MG63 (cell line): ENCODE results near the gene DNASE1. TPM values are rescaled to one million over a fixed set of nuclear protein-coding genes. Genes with fewer than 3 reads are reported as not detected.

Experiments
- DNase-seq: peaks from one replicate; pipeline ENCODE4 v3.0.0-alpha.2; 2020
- H3K27me3 ChIP-seq: fragments of 250-450 bp; sonication (Bioruptor Pico); 2 replicates; pipeline ENCODE4 v1.5.1; 2020; ENCODE audit warnings: mild to moderate bottlenecking, moderate library complexity
- H3K36me3 ChIP-seq: fragments of 250-450 bp; sonication (Bioruptor Pico); 2 replicates; pipeline ENCODE4 v1.5.1; 2020; ENCODE audit warnings: mild to moderate bottlenecking, moderate library complexity
- H3K4me3 ChIP-seq: fragments of 250-450 bp; sonication (Bioruptor Pico); 2 replicates; pipeline ENCODE4 v1.5.1; 2020; ENCODE audit warnings: mild to moderate bottlenecking, moderate library complexity
- H3K9me3 ChIP-seq: fragments of 250-450 bp; sonication (Bioruptor Pico); 2 replicates; pipeline ENCODE4 v1.5.1; 2020; ENCODE audit warnings: mild to moderate bottlenecking, moderate library complexity
- total RNA-seq: library from RNA; depleted of rRNA; stranded (reverse); fragments of >200 nt; shearing (Covaris generic); gene quantifications from 2 replicates; pipeline ENCODE4 v1.2.3, GENCODE V29; 2014; ENCODE audit warnings: low replicate concordance

DNASE1 gene
- total RNA-seq, 1 experiment from 2014 or later: 17.8 TPM

- H3K36me3 ChIP-seq: peaks cover 92% of the 10 kb centered on the region
- no peak for DNase-seq
- H3K4me3 ChIP-seq: no peak overlapping the region
- no peaks in the 10 kb centered on the region for H3K9me3 ChIP-seq
- H3K27me3 ChIP-seq: no peaks in the 10 kb centered on the region
These were observed 19.3 kb downstream of the DNASE1 start for GRCh38 chr16:3673676-3674377.

- DNase-seq: no peak
- peaks cover 94% of the 10 kb centered on the region for H3K36me3 ChIP-seq
- no peaks in the 10 kb centered on the region for H3K27me3 ChIP-seq
- H3K4me3 ChIP-seq: no peak overlapping the region
- no peaks in the 10 kb centered on the region for H3K9me3 ChIP-seq
These were observed 20.2 kb downstream of the DNASE1 start for GRCh38 chr16:3674513-3675295.

- Histone ChIP-seq H3K4me3 (no peak overlapping the region), H3K27me3 (no peaks in the 10 kb centered on the region), H3K9me3 (no peaks in the 10 kb centered on the region), H3K36me3 (peaks cover 95% of the 10 kb centered on the region)
- no peak for DNase-seq
These were observed 21.2 kb downstream of the DNASE1 start for GRCh38 chr16:3675601-3676130.

- H3K4me3 ChIP-seq: no peak overlapping the region
- peaks cover 95% of the 10 kb centered on the region for H3K36me3 ChIP-seq
- no peaks in the 10 kb centered on the region for H3K9me3 ChIP-seq
- DNase-seq: no peak
- H3K27me3 ChIP-seq: no peaks in the 10 kb centered on the region
These were observed 23.5 kb downstream of the DNASE1 start for GRCh38 chr16:3677994-3678393.

- H3K4me3 ChIP-seq: no peak overlapping the region
- H3K9me3 ChIP-seq: no peaks in the 10 kb centered on the region
- no peak for DNase-seq
- H3K36me3 ChIP-seq: peaks cover 90% of the 10 kb centered on the region
- no peaks in the 10 kb centered on the region for H3K27me3 ChIP-seq
These were observed 26.7 kb downstream of the DNASE1 start for GRCh38 chr16:3681206-3681605.

GRCh38 chr16:3687021-3687420 lies 32.5 kb downstream of the DNASE1 start:
- no peaks in the 10 kb centered on the region for H3K9me3 ChIP-seq
- no peak for DNase-seq
- H3K36me3 ChIP-seq: peaks cover 81% of the 10 kb centered on the region
- no peak overlapping the region for H3K4me3 ChIP-seq
- H3K27me3 ChIP-seq: no peaks in the 10 kb centered on the region

- H3K9me3 ChIP-seq: no peaks in the 10 kb centered on the region
- H3K27me3 ChIP-seq: no peaks in the 10 kb centered on the region
- no peak for DNase-seq
- peaks cover 76% of the 10 kb centered on the region for H3K36me3 ChIP-seq
- H3K4me3 ChIP-seq: no peak overlapping the region
These were observed 33.3 kb downstream of the DNASE1 start for GRCh38 chr16:3687792-3688191.

GRCh38 chr16:3689731-3690130 lies 35.2 kb downstream of the DNASE1 start:
- Histone ChIP-seq H3K27me3 (no peaks in the 10 kb centered on the region), H3K4me3 (no peak overlapping the region), H3K9me3 (no peaks in the 10 kb centered on the region), H3K36me3 (peaks cover 77% of the 10 kb centered on the region)
- no peak for DNase-seq

- peak; percentile 89 for DNase-seq
- Histone ChIP-seq H3K36me3 (peaks cover 75% of the 10 kb centered on the region), H3K27me3 (no peaks in the 10 kb centered on the region), H3K4me3 (no peak overlapping the region), H3K9me3 (no peaks in the 10 kb centered on the region)
These were observed 36.0 kb downstream of the DNASE1 start for GRCh38 chr16:3690470-3690928.

- Histone ChIP-seq H3K27me3 (no peaks in the 10 kb centered on the region), H3K9me3 (no peaks in the 10 kb centered on the region), H3K36me3 (peaks cover 75% of the 10 kb centered on the region), H3K4me3 (no peak overlapping the region)
- DNase-seq: no peak
These were observed 36.7 kb downstream of the DNASE1 start for GRCh38 chr16:3690980-3691720.

GRCh38 chr16:3691761-3692160 lies 37.3 kb downstream of the DNASE1 start:
- H3K9me3 ChIP-seq: no peaks in the 10 kb centered on the region
- H3K36me3 ChIP-seq: peaks cover 73% of the 10 kb centered on the region
- no peaks in the 10 kb centered on the region for H3K27me3 ChIP-seq
- H3K4me3 ChIP-seq: no peak overlapping the region
- no peak for DNase-seq

GRCh38 chr16:3694051-3694450 lies 39.6 kb downstream of the DNASE1 start:
- no peaks in the 10 kb centered on the region for H3K9me3 ChIP-seq
- H3K27me3 ChIP-seq: no peaks in the 10 kb centered on the region
- no peak for DNase-seq
- H3K36me3 ChIP-seq: peaks cover 55% of the 10 kb centered on the region
- H3K4me3 ChIP-seq: no peak overlapping the region

GRCh38 chr16:3695610-3696369 lies 41.3 kb downstream of the DNASE1 start:
- no peaks in the 10 kb centered on the region for H3K9me3 ChIP-seq
- H3K4me3 ChIP-seq: no peak overlapping the region
- peaks cover 47% of the 10 kb centered on the region for H3K36me3 ChIP-seq
- no peak for DNase-seq
- H3K27me3 ChIP-seq: no peaks in the 10 kb centered on the region

- peak; percentile 62 for DNase-seq
- H3K4me3 ChIP-seq: no peak overlapping the region
- no peaks in the 10 kb centered on the region for H3K27me3 ChIP-seq
- H3K36me3 ChIP-seq: peaks cover 52% of the 10 kb centered on the region
- H3K9me3 ChIP-seq: no peaks in the 10 kb centered on the region
These were observed 42.1 kb downstream of the DNASE1 start for GRCh38 chr16:3696425-3697218.

- Histone ChIP-seq H3K4me3 (no peak overlapping the region), H3K9me3 (no peaks in the 10 kb centered on the region)
- no peak for DNase-seq
These were observed 44.5 kb downstream of the DNASE1 start for GRCh38 chr16:3698941-3699340.

GRCh38 chr16:3701531-3701930 lies 47.0 kb downstream of the DNASE1 start:
- Histone ChIP-seq H3K27me3 (no peaks in the 10 kb centered on the region), H3K36me3 (peaks cover 42% of the 10 kb centered on the region), H3K4me3 (no peak overlapping the region), H3K9me3 (no peaks in the 10 kb centered on the region)
- no peak for DNase-seq

More at GRCh38 chr16:3698941-3699340, 44.5 kb downstream of the DNASE1 start:
- Histone ChIP-seq H3K36me3 (peaks cover 57% of the 10 kb centered on the region), H3K27me3 (no peaks in the 10 kb centered on the region)
